Activated gamma-delta T cell (primary cell): Measurements from ENCODE around the gene P4HB.
A peak's percentile ranks its signal among the peaks of the same experiment; 100 is the strongest.

ENCODE experiments used
- DNase-seq: peaks from one replicate; lab custom pipeline; 2025; lab: John Stamatoyannopoulos, UW

The P4HB gene

DNA sequence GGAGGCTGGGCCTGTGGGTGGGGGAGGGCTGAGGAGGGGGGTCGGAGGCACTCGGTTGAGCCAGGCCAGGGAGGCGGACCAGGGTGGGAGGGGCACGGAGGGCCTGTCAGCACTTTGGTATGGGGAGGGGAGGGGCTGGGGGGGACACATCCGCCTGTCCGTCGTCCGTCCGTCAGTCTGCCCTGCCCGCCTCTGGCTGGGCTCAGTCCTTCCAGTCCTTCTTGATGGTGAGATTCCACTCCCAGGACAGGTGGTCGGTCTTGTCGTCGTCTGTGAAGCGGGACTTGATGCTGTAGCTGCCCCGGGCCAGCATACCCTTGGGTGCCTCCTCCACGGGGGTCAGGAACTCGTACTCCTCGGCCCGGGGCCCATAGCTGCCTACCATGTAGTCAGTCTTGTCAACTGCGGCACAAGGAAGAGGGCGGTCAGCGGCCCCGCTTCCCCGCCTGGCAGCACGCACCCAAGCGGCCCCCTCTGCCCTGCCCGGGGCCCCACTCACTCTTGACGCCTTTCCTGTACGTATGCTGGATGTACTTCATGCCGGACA, 8.4 kb upstream of the P4HB start:
- DNase-seq: no peak

DNA sequence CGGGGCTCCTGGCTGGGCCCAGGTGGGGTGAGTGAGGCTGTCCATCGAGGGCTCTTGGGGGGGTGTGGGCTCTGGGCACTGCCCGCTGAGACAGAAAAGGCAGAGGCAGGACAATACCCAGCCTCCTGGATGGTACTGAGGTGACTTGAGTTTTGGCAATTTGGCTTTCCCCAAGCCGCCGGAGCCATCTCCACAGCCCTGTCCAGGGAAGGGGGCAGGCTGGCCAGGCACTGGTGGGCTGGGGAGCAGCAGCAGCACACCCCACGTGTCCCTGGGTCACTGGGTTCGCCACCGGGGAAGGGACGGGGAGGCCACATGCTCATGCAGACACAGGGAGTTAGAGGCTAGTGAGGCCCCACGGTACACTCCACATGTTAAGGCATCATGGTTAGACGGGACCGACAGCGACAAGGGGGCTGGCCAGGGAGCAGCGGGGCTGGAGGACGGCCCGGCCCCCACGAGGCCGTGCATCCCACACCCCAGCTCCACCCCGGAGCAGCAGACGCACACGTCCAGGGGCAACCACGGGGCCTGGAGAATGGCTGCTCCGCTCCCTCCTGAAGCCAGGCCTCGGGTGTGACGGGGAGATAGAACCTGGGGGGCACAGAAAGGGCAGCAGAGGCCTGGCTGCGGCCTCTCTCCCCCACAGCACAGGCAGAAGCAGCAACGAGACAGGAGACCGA, 7.8 kb upstream of the P4HB start:
- DNase-seq: no peak

DNA sequence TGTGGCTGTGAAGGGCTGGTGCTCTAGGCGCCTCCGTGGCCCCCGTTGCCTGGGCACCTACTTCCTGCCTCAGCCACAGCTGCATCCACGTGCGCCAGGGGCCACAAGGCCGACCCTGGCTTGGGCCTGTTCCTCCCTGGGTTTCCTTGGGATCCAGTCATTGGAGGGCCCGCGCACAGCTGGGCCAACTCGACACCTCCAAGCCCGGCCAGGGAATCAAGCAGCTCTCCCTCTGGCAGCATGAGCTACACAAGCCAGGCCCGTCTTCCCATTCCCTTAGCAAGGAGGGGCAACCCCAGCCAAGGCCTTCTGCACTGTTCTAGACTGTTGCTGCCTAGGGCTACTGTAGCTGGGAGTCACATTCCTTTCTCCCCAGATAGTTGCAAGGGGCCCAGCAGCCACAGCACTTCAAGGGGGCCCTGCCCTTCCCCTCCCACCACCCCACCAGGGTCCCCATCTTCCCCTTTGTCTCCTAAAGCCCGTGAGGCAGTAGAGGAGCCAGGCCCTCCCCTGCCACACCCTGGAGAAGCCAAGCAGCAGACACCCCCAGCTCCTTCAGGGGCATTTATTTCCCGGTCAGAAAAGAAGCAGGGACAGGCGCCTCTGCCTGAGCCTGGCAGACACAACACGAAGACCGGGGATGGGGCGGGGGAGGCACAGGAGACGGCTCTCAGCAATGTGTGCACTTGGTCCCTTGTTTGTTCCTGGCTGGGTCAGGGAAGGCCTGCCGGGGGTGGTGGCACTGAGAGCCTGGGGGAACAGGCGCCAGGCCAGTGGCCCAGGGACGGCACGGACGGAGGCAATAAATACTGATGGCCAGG, 7.0 kb upstream of the P4HB start:
- DNase-seq: no peak

DNA sequence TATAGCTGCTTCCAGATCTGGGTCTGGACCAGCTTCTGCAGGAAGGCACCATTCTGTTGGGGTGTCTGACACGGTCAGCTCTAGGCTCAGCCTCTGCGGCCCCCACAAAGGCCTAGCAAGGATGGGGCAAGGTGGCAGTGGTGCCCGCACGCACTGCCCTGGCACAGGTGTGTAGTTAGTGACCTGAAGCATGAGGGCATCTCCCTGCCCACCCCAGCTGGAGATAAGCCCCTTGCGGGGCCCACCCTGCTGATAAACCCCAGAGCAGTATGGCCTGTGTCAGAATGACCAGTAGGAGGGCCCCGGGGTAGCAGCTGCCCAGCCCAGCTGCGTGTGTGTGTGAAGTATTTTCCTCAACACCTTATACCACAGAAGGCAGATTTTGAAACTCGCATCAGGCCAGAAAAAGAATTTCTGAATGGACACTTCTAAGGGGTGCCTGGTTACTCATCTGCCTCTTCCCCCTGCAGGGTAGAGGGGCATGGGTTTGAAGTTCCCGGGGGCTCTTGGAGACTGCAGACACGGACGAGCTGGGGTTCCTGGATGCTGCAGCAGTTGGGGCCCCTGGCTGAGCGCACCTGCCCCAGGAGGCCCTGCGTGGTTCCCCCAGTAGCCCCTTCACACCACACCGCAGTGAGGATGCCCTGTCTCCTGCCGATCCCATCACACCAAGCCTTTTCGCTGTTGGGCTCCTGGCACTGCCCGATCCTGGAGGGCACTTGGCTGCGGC, 6.3 kb upstream of the P4HB start:
- no peak for DNase-seq

DNA sequence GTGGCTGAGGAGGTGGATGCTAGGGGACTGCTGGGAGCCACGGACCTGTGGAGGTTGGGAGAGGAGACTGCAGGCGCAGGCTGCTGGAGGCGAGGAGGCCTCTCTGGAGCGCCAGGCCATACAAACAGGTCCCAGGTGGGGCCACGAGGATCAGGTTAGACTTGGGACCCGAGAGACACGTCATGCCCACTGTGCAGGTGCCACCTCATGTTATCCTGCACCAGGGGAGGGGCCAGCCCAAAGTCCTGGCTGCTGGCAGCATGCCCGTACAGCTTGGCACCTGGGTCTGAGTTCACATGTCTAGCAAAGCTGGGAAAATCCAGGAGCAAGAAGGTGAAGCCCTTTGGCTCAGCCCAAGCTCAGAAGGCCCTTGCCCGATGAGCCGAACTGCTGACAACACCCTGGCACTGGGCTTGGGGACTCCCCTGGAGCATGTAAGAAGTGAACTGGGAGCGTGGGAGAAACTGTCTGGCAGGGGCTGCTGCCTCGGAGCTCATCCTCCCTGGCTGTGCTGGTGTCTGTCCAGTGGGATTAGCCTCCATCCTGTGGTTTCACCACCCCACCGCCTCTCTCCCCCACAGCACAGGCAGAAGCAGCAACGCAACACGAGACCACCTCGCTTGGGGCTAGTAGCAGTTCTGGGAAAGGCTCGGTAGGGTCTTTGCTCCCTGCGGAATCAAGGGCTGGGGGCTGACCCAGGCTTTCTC, 5.6 kb upstream of the P4HB start:
- DNase-seq: no peak

DNA sequence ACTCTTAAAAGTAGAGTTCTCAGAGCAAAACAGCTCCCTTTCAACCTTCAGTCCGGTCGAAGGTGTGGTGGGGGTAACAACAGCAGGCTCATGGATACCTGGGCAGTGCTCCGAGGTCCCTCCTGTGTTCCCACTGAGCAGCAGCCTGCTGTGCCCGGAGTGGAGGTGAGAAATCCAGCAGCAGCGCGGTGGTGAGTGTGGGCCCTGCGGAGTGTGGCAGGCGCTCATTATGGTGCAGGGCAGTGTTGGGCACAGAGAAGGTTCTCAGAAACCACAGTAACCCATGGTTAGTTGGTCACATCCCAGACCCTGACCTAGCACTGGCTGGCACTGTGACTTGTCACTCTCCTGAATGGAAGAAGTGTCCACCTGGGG, 5.0 kb upstream of the P4HB start:
- DNase-seq: no peak

DNA sequence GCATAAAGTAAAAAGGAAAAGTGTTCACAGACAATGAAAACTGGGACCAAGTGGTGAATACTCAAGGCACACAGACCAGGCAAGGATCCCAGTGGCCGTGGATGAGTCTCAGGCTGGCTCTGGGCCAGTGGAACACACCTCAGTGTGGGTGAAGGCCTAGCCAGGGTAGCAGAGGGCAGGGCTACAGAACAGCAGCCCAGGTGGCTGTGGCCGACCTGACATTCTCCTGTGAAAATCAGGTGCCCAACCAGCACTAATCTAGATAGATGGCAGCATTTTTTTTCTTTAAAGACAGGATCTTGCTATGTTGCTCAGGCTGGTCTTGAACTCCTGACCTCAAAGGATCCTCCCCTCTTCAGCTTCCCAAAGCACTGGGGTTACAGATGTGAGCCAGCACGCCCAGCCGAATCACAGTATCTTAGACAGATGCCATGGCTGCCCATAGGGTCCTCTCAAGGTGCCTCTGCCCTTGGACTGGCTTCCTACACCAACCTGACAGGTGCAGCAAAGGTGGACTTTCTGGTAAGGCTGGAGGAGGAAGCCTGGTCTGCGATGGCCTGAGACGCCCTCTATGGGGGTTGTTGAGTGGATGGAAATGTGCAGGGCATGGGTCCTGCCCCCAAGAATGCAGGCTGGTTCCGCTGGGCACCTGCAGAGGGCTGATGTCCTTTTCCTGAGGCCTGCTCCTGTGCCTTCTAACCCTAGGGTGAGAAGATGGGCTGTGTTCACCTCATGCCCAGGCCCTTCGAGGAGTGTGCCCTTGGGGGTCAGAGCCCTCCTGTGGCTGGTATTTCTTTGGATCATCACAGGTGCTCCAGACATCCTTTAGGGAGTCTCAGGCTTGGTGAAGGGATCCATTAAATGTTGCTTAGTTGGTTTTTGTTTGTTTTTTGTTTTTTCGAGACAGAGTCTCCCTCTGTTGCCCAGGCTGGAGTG, 3.8 kb upstream of the P4HB start:
- DNase-seq: no peak

DNA sequence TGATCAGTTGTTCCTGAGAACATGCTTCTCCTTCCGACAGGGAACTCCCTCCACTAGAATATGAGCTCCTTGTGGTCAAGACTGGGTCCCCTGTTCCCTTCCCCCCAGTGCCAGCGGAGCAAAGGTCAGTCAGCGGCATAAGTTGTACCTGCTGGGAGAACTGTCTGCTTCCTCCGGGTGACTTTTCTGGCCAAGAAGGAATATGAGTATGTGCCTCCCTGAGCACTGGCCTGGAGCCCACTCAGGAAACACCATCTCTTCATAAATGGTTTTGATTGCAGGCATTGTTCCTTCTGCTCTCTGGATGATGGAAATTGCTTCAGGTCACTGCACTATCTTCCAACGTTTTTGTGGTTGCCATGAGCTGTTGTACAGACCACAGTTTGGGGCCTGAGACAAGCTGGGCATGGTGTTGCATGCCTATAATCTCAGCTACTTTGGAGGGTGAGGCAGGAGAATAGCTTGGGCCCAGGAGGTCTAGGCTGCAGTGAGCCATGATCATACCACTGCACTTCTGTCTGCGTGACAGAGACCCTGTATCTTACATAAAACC, 2.9 kb upstream of the P4HB start:
- no peak for DNase-seq

DNA sequence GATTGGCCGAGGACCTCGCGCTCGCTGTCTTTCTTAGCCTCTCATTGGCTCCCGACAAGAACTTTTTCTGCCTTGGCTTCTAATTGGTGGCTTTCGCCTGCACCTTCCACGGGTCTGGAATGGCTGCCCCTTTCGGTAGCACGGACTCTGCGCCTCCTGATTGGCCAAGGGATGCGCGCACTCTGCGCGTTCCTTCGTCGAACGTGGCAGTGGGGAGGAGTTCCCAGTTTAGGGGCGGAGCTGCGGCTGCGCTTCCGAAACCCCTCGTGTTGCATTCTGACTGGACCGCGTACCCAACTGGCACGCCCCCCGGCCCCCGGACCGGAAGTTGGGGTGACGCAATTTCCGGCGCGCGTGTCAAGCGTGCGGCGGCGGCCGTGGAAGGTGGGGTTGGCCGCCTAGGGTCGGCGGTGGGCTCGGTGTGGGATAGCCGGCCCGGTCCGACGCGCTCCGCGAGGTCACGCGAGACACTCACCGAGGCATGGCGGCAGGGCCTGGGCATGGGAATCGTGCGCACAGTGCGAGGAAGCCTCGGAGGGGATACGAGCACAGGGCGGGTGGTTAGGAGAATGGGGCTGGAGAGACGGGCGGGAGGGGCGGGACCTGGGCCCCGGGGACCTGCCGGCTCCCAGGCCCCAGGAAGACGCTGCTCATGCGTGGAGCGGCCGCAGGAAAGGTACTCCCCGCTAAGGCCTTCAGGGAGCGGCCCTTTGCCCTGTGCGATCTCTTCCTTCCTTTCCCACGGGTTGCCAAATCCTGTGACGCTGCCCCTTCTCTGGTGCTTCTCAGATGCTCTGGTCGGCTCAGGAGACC, 627 bp upstream of the P4HB start:
- peak; percentile 98 for DNase-seq

DNA sequence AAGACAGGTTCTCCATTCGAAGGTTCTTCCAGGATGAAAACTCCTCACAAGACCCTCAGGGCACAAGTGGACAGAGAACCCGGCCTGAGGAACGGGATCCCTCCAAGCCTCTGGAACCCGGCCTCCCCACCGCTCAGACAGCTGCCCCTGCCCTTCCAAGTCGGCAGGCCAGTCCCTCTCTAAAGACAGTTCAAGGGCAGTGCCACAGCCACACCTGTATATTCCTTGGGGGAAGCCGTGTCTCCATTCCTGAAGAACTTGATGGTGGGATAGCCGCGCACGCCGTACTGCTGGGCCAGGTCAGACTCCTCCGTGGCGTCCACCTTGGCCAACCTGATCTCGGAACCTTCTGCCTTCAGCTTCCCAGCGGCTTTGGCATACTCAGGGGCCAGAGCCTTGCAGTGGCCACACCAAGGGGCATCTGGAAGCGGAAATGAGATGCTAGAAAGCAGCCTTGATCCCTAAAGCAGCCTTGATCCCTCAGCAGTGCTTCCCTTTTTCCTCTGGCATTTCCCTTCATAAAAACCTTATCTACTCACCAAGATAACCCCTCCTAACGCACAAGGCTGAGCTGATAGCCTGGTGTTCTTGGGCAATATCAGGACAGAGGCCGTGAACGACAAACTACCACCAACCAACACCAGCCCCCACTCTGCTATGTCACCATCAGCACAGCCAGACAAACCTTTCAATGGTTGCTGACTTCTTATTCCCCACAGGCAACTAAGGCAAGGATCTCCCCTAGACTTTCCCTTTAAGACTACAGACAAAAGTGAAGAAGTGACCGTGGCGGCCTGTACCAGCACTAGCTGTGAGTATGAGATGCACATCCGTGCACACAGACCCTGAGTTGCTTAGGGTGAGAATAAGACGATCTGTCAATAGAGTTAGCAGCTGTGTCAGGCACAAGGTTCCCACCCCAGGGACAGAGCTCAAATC, 1.1 kb downstream of the P4HB start:
- DNase-seq: no peak

DNA sequence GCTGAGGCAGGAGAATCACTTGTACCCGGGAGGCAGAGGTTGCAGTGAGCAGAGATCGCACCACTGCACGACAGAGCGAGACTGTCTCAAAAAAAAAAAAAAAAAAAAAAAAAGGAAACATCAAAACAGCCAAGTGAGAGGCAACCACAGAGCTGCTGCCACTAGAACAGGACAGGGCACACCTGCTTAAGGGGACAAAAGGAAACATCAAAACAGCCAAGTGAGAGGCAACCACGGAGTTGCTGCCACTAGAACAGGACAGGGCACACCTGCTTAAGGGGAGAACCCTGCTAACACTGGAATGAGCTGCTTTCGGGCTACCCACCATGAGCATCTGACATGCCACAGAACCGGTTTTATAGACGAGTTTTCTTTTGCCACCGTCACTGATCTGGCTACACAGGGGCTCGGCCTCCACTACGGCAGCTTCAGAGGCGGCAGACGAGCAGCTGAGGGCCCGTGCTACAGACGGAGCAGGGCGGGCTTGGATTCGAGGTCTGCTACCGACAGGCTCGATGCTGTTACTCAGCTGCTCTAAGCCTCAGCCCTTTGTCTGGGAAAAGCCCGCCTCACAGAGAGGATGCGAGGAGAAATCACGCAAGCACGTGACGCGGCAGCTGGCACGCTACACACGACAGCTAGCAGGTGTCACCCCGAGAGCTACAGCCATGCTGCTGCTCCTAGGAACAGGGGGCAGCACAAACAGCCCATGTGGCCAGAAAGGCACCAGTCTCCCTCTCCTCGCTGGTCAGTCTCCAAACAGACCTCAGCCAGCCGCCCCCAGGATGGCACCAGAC, 2.0 kb downstream of the P4HB start:
- no peak for DNase-seq

DNA sequence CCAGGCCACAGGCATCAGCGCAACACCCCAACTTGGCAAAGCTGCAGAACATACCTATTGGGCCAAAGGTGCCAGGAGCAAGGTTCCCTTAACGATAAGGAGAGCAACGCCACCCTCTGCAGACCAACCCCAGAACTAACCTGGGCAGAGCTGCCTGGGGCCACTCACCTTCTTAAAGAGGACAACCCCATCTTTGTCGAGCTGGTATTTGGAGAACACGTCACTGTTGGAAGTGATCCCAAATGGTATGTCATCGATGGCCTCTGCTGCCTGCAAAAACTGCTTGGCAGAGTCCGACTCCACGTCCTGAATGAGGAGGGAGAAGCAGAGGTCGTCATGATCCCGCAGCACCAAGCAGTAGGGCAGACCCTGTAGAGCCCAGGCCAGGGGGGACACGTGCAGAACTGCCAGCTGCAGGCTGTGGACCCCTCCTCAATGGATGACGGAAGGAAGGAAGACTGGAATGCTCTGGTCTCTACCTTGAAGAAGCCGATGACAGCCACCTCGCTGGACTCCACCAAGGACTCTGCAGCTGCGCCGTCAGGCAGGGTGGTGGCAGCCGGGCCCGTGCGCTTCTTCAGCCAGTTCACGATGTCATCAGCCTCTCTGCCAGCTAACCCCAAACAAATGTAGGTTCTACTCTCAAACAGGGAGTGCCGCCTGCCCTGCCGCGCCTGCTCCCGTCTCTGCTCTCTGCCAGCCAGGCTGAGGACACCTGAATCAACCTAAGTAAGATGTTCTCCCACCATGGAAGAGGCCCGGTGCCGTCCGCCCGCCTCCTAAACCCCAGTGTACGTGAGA, 5.2 kb downstream of the P4HB start:
- DNase-seq: no peak

DNA sequence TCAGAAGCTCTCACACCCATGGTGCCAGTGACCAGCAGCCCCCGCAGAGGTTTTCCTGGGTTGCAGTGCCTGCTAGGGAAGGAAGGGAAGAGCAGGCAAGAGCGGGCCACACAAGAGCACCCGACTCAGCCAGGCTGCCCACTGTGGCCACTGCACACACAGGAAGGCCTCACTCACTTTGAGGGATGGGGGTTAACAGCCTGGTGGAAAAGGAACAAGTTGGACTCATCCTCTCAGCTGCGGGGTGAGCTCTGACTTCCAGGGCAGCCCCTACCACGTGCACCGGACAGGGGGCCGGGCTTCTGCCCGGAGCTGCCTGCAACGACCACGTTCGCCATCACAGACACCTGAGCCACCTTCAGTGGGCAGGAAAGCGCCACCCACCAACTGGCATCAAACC, 8.1 kb downstream of the P4HB start:
- DNase-seq: no peak

DNA sequence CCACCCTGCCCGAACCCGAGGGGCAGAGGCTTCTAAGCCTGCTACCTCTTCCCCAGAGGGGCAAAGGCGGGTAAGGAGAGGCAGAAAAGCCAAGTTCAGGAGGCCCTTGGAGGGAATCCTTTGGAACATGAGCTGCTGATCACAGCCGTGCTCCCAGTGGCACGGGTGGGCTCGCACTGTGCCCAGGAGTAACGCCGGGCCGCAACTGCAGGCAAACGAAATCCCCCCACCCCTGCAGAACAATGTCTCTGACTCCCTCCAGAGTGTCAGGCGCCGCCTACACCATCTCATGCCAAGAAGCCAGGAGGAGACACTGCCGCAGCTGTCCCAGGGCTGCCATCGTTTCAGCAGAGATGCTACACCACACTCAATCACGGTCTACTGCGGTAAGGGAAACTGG, 8.9 kb downstream of the P4HB start:
- no peak for DNase-seq

DNA sequence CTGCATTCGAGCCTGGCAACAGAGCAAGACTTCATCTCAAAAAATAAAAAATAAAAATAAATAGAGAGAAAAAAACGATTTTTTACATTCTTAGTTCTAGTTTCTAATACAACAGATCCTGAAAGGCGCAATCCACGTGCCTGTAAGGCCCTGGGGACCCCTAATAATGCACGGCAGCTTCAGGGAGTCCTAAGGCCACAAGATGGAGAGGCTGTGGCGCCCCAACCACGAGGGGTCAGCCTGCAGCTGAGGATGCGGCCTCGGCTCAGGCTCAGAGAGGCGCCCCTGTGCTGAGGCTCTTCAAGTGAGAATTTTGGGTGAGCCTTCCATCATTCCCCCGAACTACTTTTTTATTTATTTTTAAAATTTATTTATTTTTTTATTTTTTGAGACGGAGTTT, 10.9 kb downstream of the P4HB start:
- DNase-seq: no peak

DNA sequence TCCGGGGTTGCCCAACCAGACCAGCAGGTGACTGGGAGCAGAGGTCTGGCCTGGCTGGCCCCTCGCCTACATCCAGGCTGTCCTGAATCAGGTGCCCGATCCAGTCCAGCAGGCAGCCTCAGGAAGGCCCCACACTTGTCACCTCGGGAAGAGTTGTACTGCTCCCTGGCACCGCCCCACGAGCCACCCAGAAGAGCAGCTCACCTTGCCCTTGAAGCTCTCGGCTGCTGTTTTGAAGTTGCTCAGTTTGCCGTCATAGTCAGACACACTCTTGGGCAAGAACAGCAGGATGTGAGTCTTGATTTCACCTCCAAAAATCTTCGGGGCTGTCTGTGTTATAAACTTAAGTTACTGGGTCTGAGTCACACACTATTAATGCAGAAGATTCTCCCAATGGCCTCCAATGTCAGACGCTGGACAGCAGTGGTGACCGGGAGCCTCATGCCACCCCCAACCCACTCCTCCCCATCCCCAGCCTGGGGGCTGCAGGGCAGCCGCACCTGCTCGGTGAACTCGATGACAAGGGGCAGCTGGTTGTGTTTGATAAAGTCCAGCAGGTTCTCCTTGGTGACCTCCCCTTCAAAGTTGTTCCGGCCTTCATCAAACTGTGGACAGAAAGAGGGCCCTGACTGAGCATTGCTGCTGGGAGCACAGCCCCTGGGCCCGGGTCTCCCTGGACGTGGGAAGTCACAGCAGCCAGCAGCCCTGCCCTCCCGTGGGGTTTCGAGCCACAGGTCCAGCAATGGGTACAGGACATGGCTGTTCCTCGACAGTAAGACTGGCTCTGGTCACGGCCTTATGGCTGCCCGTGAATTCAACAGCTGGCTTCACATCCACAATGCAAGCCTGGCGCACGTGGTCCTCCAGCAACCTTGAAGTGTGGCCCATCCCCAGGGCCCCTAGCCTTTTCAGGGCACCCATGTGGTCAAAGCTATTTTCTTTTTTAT, 13.3 kb downstream of the P4HB start:
- no peak for DNase-seq
